WI38 (cell line): ENCODE measurements around the gene BCAS3.
"Not testable (repeated sequence)": the region's sequence is repeated elsewhere in the genome, so short reads cannot be mapped to it uniquely, and the experiment has no call there.

Experiments
- H3K4me3 ChIP-seq: 2 replicates; pipeline ENCODE4 v1.5.1; 2011; ENCODE audit warnings: low read depth, mild to moderate bottlenecking, control low read depth, low read length
- TF ChIP-seq, protein P1 (sequence below): IDR thresholded peaks from 2 replicates; pipeline ENCODE4 v1.5.1; 2012; ENCODE audit warnings: low read depth, mild to moderate bottlenecking, control low read depth, low read length

Gene BCAS3

DNA sequence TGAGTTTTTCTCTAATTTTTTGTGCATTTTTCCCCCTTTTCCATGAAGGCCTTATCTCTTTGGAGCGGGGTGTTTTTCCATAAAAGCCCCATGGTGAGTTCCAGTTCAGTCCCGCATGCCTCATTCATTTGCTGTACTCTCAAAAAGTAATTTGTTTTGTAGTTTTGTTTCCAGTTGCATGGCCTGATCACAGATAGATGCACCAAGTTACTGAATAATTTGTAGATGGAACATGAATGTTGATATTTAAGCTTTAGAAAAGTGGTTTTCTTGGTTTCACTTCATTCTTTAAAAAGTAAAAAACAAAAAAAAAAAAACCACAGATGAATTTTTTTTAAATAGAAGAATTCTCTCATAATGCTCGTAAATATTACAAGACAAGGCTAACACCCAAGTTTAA is 349.2 kb downstream of the BCAS3 start:
- TF ChIP-seq, protein P1, sequence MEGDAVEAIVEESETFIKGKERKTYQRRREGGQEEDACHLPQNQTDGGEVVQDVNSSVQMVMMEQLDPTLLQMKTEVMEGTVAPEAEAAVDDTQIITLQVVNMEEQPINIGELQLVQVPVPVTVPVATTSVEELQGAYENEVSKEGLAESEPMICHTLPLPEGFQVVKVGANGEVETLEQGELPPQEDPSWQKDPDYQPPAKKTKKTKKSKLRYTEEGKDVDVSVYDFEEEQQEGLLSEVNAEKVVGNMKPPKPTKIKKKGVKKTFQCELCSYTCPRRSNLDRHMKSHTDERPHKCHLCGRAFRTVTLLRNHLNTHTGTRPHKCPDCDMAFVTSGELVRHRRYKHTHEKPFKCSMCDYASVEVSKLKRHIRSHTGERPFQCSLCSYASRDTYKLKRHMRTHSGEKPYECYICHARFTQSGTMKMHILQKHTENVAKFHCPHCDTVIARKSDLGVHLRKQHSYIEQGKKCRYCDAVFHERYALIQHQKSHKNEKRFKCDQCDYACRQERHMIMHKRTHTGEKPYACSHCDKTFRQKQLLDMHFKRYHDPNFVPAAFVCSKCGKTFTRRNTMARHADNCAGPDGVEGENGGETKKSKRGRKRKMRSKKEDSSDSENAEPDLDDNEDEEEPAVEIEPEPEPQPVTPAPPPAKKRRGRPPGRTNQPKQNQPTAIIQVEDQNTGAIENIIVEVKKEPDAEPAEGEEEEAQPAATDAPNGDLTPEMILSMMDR, result no peak
- no peak overlapping the region for H3K4me3 ChIP-seq

DNA sequence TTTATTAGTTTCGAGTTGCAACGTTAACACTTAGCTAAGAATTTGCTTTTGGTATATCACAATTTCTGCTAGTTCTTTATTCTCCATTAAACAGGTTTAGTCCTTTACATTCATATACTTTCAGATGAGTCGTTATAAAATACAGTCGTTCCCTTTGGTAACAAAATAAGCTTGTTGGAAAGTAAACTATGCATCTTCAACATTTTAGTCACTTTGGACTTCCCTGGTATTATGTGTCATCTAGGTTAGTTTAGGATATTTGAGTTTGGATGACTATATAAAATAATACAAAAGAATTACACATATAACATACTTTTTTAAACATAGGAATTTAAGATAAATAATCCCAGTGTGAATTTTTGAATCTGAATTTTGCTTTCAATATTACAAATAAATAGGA is 351.5 kb downstream of the BCAS3 start:
- H3K4me3 ChIP-seq, result no peak overlapping the region
- TF ChIP-seq, protein P1, result no peak

DNA sequence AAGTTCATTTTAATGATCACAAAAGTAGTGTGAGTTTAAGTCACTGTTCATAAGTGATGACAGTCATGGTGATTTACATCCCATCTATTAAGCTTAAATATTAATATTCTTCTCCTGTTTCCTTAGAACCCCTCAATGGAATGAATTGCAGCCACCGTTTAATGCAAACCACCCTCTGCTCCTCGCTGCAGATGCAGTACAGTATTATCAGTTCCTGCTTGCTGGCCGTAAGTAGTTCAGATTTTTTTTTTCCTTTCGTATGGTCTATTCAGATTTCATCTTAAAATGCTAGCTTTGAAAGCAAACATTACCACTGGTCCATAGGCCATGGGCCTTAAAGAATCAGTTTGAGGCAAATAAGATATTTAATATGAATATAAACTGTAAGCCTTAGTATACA is 363.0 kb downstream of the BCAS3 start:
- TF ChIP-seq, protein P1, result no peak
- H3K4me3 ChIP-seq, result no peak overlapping the region

DNA sequence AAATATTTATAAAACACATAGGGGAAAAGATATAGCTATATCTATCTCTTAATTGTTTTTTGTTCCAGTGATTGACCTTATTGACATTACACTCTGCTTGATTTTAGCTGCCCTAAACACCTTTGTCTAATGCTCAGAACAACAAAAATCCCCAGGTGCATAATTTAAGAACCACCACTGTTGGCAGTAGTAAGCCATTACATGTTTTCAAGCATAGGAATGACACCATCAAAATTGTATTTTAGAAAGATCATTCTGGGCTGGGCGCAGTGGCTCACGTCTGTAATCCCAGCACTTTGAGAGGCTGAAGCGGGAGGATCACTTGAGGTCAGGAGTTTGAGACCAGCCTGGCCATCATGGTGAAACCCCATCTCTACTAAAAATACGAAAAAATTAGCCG is 364.7 kb downstream of the BCAS3 start:
- H3K4me3 ChIP-seq, result not testable (repeated sequence)

DNA sequence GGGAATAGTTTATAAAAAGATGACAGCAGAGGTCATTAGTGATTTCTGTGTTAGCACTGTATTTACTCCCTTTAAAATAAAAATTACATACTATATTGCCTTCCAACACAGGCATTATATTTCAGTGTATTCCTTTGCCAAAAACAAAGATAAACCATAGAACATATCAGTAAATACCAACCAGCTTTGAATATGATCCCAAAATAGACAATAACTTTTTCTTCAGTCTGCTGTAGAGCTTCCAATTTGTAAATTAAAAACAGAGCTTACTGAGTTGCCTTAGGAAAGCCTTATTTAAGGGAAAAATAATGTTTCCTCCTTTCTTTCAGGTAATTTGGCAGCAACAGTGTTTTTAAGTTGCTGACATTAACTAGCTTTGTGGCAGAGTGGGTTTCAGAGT is 369.9 kb downstream of the BCAS3 start:
- H3K4me3 ChIP-seq, result no peak overlapping the region
- TF ChIP-seq, protein P1, result no peak

DNA sequence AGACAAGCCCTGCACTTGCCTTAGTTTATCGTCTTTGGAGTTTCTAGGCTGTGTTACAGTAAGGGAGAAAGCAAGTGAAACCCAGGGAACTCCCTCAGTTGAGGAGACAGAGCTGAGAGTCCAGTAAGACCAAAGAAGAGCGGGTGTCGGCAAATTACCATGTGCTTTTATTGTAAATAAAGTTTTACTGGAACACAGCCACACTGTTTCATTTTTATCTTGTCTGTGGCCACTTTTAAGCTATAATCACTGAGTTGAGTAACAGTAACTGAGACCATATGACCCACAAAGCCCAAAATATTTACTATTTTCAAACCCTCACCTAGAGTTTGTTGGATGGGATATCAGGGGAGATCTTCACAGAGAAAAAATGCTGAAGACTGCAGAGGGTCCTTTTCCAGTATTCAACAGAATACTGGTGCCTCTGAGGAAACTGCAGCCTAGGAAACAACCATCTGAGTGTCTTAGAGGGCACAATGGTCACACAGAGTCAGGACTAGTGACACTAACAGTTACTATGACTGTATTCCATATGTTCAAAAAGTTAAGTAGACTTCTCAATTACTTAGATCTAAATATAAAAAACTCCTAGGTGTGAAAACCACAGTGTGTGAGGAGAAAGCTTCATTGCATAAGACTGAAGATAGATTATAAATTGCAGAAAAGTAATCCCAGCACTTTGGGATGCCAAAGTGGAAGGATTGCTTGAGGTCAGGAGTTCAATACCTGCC is 370.9 kb downstream of the BCAS3 start:
- TF ChIP-seq, protein P1, result no peak

DNA sequence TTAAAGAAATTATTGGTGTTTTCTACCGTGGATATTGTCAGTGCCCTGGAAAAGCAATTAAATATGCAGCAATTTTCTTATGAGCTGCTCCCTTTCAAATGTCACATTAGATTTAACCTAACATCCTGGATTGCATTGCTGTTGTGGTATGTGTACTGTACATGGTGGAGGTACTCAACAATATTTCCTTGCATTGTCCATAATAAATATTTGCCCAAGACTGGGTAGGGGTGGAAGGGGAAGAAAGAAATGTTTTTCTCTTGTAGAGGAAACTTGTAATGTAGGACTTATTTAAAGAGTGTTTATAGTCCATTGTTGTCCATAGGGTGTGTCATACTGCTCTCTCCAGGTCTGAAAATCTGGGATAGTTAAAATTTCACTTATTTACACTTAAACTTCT is 375.8 kb downstream of the BCAS3 start:
- TF ChIP-seq, protein P1, result no peak

More for the DNA sequence above, 370.9 kb downstream of the BCAS3 start:
- H3K4me3 ChIP-seq, result no peak overlapping the region

DNA sequence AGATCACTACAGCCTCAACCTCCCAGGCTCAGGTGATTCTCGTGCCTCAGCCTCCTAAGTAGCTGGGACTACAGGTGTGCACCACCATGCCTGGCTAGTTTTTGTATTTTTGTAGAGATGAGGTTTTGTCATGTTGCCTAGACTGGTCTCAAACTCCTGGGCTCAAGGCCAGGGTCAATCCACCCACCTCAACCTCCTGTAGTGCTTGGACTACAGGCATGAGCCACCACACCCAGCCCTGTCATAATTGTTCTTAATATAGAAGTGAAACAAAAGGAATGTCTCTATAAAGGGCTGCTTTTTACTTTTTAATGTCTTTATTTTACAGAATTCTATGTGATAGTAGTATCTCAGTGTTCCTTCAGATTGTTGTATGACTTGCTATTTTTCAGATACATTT is 376.8 kb downstream of the BCAS3 start:
- H3K4me3 ChIP-seq, result no peak overlapping the region
- TF ChIP-seq, protein P1, result no peak

More for the DNA sequence above, 375.8 kb downstream of the BCAS3 start:
- no peak overlapping the region for H3K4me3 ChIP-seq
